Epithelial cell of esophagus (primary cell): Measurements from ENCODE around the gene CYB5D1.

Source experiments
- DNase-seq: peaks from one replicate; pipeline ENCODE4 v3.0.0; 2010; ENCODE audit warnings: low read depth
- H3K4me3 ChIP-seq: 2 replicates; pipeline ENCODE4 v1.5.1; 2011; ENCODE audit warnings: mild to moderate bottlenecking, low read length, control low read depth
- TF ChIP-seq, protein P1 (sequence below): IDR thresholded peaks from 2 replicates; pipeline ENCODE4 v1.5.1; 2011; ENCODE audit warnings: low read depth, mild to moderate bottlenecking, low read length, control low read depth, inconsistent platforms; ENCODE audit not compliant: insufficient read depth; ENCODE audit errors: missing control alignments

Gene CYB5D1

DNA sequence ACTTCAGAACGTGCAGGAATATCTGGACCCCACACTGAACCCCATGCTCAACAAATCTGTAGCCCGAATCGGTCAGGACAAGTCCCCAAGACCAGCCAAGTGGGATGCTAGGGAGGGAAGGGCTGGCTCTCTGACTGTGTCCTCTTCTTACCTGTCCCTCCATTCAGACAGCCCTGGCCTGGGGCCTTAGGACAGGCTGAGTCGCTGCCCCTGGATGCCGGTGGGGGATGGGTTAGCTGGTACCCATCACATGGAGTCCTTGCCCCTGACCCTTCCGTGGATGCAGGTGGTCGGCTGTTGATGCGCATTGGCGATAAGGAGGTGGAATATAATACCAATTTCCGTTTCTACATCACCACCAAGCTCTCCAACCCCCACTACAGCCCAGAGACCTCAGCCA lies 39.8 kb upstream of the CYB5D1 start:
- no peak overlapping the region for H3K4me3 ChIP-seq
- no peak for DNase-seq
- TF ChIP-seq, protein P1, sequence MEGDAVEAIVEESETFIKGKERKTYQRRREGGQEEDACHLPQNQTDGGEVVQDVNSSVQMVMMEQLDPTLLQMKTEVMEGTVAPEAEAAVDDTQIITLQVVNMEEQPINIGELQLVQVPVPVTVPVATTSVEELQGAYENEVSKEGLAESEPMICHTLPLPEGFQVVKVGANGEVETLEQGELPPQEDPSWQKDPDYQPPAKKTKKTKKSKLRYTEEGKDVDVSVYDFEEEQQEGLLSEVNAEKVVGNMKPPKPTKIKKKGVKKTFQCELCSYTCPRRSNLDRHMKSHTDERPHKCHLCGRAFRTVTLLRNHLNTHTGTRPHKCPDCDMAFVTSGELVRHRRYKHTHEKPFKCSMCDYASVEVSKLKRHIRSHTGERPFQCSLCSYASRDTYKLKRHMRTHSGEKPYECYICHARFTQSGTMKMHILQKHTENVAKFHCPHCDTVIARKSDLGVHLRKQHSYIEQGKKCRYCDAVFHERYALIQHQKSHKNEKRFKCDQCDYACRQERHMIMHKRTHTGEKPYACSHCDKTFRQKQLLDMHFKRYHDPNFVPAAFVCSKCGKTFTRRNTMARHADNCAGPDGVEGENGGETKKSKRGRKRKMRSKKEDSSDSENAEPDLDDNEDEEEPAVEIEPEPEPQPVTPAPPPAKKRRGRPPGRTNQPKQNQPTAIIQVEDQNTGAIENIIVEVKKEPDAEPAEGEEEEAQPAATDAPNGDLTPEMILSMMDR = no peak

DNA sequence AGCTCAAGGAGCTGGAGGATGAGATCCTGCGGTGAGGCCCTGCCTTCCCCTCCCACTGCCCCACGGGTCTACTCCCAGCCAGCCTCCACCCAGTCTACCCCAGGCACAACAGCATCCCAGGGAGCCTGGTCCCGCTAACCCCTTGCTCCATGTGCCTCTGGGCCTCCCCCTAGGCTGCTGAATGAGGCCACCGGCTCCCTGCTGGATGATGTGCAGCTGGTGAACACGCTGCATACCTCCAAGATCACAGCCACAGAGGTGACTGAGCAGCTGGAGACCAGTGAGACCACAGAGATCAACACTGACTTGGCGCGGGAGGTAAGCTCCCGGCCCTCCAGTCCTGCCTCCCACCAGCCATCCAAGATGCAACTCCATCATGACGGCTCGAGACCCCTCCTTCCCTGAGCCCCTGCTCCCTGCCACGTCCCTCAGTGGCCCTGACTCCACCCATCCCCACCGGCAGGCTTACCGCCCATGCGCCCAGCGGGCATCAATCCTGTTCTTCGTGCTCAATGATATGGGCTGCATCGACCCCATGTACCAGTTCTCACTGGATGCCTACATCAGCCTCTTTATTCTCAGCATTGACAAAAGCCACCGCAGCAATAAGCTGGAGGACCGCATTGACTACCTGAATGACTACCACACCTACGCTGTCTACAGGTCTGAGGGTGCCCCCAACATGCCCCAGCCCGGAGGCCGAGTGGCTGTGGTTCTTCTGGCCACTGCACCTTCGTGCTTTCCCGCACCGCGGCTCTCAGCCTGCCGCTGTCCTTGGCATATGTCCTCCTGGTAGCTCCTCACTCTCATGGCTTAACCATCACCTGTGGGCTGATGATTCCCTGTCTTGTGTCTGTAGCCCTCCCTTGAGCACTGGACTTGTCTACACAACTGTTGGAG lies 38.8 kb upstream of the CYB5D1 start:
- DNase-seq = no peak
- TF ChIP-seq, protein P1 = no peak
- H3K4me3 ChIP-seq = no peak overlapping the region

DNA sequence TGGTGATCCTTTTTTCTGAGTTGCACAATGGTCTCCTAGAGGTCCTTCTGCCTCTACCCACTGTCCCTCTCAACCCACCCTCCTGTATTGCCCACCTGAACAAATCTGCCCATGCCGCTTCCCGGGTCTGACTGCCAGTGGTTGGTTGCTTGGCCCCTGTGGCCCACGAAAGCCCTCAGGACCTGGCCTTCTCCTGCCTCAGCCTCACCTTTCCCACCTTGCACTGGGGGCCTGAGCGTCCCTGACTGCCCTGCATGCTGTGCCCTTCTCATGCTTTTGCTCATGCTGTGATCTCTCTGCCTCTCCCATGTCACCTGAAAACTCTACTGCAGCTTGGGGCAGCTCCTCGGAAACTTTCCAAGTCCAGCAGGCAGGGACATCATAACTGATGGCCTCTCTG lies 37.6 kb upstream of the CYB5D1 start:
- no peak overlapping the region for H3K4me3 ChIP-seq
- no peak for DNase-seq
- TF ChIP-seq, protein P1 = no peak

DNA sequence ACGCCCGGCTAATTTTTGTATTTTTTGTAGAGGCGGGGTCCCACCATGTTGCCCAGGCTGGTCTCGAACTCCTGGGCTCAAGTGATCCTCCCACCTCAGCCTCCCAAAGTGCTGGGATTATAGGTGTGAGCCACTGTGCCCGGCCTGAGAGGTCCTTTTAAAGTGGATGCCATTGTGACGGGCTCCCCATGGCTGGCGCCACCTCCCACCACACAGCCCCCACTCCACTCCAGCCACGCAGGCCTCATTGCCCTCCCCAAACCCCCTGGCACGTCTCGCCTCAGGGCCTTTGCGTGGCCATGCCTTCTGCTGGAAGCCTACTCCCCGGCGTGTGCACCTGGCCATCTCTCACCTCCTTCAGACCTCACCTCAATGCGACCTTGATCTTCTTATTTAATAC lies 35.7 kb upstream of the CYB5D1 start:
- DNase-seq = no peak
- no peak overlapping the region for H3K4me3 ChIP-seq
- TF ChIP-seq, protein P1 = no peak

DNA sequence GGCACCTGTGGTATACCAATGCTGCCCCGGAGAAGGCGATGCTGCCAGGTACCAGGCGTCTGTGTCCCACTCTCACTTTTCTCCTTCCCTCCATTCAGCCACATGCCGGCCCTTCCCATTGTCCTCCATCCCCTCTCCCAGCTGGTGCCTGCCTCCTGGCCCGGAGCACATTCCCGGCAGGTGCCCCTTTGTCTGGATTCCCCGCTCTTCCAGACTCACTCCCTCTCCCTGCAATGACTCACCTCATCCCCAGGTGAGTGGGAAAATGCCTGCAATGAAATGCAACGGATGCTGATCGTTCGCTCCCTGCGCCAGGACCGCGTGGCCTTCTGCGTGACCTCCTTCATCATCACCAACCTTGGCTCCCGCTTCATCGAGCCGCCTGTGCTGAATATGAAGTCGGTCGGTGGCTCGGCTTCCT lies 34.2 kb upstream of the CYB5D1 start:
- no peak for DNase-seq
- TF ChIP-seq, protein P1 = no peak
- H3K4me3 ChIP-seq = no peak overlapping the region

DNA sequence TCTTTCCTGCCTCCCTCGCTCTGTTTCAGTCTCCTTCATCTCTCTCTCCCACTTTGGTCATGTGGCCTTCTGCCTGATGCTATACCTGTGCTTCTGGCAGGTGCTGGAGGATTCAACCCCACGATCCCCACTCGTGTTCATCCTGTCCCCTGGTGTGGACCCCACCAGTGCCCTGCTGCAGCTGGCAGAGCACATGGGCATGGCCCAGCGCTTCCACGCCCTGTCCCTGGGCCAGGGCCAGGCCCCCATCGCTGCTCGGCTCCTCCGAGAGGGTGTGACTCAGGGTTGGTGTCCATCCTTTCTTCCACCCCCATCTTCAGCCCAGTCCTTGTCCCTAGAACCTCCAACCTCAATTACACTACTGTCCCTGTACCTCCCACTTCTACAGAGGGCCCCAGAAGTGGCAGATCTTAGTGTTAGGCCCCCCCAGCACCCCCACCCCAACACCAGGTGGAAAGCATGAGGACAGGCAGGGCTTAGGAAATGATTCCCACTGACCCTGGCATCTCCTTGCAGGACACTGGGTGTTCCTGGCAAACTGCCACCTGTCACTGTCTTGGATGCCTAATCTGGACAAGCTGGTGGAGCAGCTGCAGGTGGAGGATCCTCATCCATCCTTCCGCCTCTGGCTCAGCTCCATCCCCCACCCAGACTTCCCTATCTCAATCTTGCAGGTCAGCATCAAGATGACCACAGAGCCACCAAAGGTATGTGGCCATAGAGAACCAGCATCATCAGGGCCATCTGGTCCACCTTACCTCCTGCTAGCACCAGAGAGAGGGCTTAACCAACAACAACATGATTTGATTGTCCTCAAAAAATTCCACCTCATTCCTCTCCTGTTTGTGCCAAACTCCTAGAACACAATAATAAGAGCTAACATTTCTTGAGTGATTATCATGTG lies 33.5 kb upstream of the CYB5D1 start:
- TF ChIP-seq, protein P1 = no peak
- no peak for DNase-seq
- H3K4me3 ChIP-seq = no peak overlapping the region
